Neural crest cell (in vitro differentiated cells): Measurements from ENCODE around the gene AUTS2. TPM values are rescaled to one million over a fixed set of nuclear protein-coding genes. Genes with fewer than 3 reads are reported as not detected.

ENCODE experiments used
- DNase-seq: peaks from one replicate; pipeline ENCODE4 v3.0.0; 2021; ENCODE audit warnings: low read depth, mixed read lengths, low spot score
- H3K27ac Mint-ChIP-seq: one replicate; pipeline ENCODE4 v1.8.0; 2021; ENCODE audit warnings: mild to moderate bottlenecking, mixed read lengths; ENCODE audit not compliant: unreplicated experiment
- H3K27me3 Mint-ChIP-seq: 2 replicates; pipeline ENCODE4 v1.8.0; 2021; ENCODE audit warnings: low read depth, mild to moderate bottlenecking, mixed read lengths
- H3K36me3 Mint-ChIP-seq: 2 replicates; pipeline ENCODE4 v1.8.0; 2021; ENCODE audit warnings: low read depth, mild to moderate bottlenecking, mixed read lengths
- H3K4me1 Mint-ChIP-seq: 2 replicates; pipeline ENCODE4 v1.8.0; 2021; ENCODE audit warnings: mixed read lengths
- H3K4me3 Mint-ChIP-seq: one replicate; pipeline ENCODE4 v1.8.0; 2021; ENCODE audit warnings: mild to moderate bottlenecking, mixed read lengths
- H3K9me3 Mint-ChIP-seq: 2 replicates; pipeline ENCODE4 v1.8.0; 2021; ENCODE audit warnings: mixed read lengths
- total RNA-seq: library from RNA; stranded (reverse); gene quantifications from 2 replicates; pipeline ENCODE4 v1.2.1, GENCODE V29; 2021
- TF ChIP-seq, protein P1 (sequence below): fragments of 200-600 bp; sonication (generic); conservative IDR thresholded peaks from 2 replicates; pipeline ENCODE4 v1.5.0; 2021; ENCODE audit warnings: antibody characterized with exemption, mild to moderate bottlenecking

Gene AUTS2
- total RNA-seq, 1 donor from 2014 or later: 152 TPM

DNA sequence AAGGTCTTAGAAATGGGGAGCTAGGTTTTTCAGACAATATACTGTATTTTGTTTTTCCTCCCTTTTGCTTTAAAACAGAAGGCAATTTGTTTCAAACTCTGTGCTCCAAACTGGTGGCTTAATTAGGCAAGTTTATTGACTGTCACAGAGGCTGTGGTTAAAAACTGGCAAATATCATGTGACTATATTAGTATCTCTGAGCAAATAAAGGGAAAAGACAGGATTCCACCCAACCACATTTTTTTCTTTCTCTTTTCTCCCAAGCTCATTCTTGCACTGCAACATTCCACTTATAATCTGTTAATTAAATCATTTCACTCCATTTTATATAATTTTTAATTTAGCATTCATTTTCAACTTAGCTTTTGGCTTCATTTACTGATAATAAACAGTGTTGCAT is 615.8 kb downstream of the AUTS2 start:
- no peaks in the 10 kb centered on the region for H3K36me3 Mint-ChIP-seq

DNA sequence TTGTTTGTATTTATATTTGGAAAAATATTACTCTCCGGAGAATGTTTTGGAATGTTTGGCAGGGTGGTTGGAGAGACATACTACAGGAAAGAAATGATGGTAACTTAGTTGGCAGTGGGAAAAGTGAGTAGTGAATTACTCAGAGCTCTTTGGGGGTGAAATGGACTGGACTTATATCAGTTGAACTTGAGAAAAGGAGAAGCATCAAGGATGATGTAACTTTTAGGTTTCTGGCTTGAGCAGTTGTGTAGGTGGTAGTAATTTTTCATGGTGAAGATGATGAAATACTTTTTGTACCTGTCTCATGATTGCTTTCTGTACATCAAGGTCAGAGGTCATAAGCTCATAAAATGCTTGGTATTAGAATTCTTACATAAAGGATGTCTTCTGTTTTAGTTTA is 617.2 kb downstream of the AUTS2 start:
- TF ChIP-seq, protein P1, sequence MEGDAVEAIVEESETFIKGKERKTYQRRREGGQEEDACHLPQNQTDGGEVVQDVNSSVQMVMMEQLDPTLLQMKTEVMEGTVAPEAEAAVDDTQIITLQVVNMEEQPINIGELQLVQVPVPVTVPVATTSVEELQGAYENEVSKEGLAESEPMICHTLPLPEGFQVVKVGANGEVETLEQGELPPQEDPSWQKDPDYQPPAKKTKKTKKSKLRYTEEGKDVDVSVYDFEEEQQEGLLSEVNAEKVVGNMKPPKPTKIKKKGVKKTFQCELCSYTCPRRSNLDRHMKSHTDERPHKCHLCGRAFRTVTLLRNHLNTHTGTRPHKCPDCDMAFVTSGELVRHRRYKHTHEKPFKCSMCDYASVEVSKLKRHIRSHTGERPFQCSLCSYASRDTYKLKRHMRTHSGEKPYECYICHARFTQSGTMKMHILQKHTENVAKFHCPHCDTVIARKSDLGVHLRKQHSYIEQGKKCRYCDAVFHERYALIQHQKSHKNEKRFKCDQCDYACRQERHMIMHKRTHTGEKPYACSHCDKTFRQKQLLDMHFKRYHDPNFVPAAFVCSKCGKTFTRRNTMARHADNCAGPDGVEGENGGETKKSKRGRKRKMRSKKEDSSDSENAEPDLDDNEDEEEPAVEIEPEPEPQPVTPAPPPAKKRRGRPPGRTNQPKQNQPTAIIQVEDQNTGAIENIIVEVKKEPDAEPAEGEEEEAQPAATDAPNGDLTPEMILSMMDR: no peak
- H3K36me3 Mint-ChIP-seq: no peaks in the 10 kb centered on the region
- H3K4me3 Mint-ChIP-seq: no peak overlapping the region
- no peak overlapping the region for H3K27ac Mint-ChIP-seq
- H3K9me3 Mint-ChIP-seq: no peaks in the 10 kb centered on the region
- DNase-seq: no peak
- H3K27me3 Mint-ChIP-seq: no peaks in the 10 kb centered on the region
- H3K4me1 Mint-ChIP-seq: peaks cover 23% of the 10 kb centered on the region

More for the DNA sequence above, 615.8 kb downstream of the AUTS2 start:
- TF ChIP-seq, protein P1: no peak
- H3K27me3 Mint-ChIP-seq: no peaks in the 10 kb centered on the region
- no peaks in the 10 kb centered on the region for H3K9me3 Mint-ChIP-seq
- H3K27ac Mint-ChIP-seq: no peak overlapping the region
- H3K4me3 Mint-ChIP-seq: no peak overlapping the region
- H3K4me1 Mint-ChIP-seq: peaks cover 23% of the 10 kb centered on the region
- no peak for DNase-seq

DNA sequence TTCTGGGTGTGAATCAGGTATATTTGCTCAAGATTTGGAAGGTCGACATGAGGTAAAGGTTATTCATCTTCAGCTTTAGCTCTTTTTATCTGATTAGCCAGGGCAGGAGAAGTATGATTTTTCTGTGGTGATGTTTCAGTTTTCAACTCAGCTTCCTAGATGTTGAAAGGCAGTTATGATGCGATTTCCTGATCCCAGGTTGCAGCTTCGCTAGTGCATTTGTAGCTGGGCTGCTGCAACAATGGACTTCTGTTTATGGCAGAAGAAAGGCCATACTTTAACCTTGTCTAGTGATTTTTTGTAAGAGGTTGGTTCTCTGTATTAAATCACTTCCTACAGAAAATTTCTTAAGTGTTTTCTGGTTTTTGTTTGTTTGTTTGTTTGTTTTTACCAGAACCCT is 619.3 kb downstream of the AUTS2 start:
- no peak for DNase-seq
- Mint-ChIP-seq H3K27me3 (no peaks in the 10 kb centered on the region), H3K36me3 (no peaks in the 10 kb centered on the region), H3K9me3 (no peaks in the 10 kb centered on the region), H3K27ac (no peak overlapping the region), H3K4me1 (peaks cover 23% of the 10 kb centered on the region), H3K4me3 (no peak overlapping the region)
- TF ChIP-seq, protein P1: no peak

DNA sequence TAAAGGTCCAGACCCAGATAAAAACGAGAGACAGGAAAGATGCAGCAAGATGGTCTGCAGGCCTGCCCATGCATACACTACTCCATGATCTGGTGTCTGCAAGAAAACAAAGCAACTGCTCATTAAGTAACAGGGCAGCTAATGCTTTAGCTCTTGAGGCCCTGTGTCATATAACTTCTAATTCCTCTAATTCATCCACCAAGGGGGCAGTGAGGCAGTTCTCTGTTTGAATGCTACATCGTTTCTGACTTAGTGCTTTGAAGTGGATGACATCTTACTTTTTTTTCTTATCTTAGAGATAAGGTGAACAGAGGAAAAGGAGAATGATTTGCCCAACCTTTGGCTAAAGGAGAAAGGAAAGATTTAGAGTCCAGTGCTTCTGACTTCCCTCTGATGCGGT is 619.7 kb downstream of the AUTS2 start:
- Mint-ChIP-seq H3K4me3 (no peak overlapping the region), H3K4me1 (peaks cover 23% of the 10 kb centered on the region), H3K36me3 (no peaks in the 10 kb centered on the region), H3K9me3 (no peaks in the 10 kb centered on the region), H3K27ac (no peak overlapping the region), H3K27me3 (no peaks in the 10 kb centered on the region)
- TF ChIP-seq, protein P1: no peak
- no peak for DNase-seq

DNA sequence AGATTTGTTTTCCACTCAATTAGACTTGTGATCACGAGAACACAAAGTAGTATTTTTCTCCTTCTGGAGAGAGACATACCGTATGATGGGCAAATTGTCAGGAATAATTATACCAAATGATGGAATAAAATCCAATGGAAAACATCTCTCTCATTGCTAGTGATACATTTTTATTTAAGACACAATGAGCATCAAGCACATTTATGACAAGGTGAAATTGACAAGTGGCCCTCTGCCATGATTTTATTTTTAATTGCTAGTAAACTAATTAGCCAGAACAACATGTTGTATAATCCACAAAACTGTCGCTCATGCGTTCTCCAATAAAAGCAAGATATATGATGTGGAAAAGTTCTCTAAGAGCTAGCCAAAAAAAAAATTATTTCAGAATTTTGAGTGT is 620.8 kb downstream of the AUTS2 start:
- no peak overlapping the region for H3K27ac Mint-ChIP-seq
- no peaks in the 10 kb centered on the region for H3K27me3 Mint-ChIP-seq
- TF ChIP-seq, protein P1: no peak
- no peaks in the 10 kb centered on the region for H3K9me3 Mint-ChIP-seq
- DNase-seq: no peak
- H3K4me1 Mint-ChIP-seq: peaks cover 23% of the 10 kb centered on the region
- H3K36me3 Mint-ChIP-seq: no peaks in the 10 kb centered on the region
- no peak overlapping the region for H3K4me3 Mint-ChIP-seq

DNA sequence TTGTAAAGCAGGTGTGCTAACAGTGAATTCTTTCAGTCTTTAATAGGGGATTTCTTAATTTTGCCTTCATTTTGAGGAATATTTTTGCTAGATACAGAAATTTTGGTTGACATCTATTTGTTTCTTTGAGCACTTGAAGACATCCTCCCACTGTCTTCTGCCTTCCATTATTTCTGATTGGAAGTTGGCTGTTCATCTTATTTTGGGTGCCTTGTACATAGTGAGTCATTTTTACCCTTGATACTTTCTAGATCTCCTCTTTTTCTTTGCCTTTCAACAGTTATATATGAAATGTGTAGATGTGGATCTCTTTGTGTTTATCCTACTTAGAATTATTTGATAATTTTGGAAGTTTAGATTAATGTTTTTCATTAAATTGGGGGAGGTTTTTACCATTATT is 631.0 kb downstream of the AUTS2 start:
- peaks cover 31% of the 10 kb centered on the region for H3K36me3 Mint-ChIP-seq
- H3K27ac Mint-ChIP-seq: no peak overlapping the region
- TF ChIP-seq, protein P1: no peak
- H3K4me3 Mint-ChIP-seq: no peak overlapping the region
- no peaks in the 10 kb centered on the region for H3K4me1 Mint-ChIP-seq
- H3K27me3 Mint-ChIP-seq: no peaks in the 10 kb centered on the region
- no peak for DNase-seq
- peaks cover 23% of the 10 kb centered on the region for H3K9me3 Mint-ChIP-seq
